NCI-H1105 (cell line): ENCODE results near the gene LGMN.
"Not testable (repeated sequence)": the region's sequence is repeated elsewhere in the genome, so short reads cannot be mapped to it uniquely, and the experiment has no call there.

Source experiments
- DNase-seq: peaks from one replicate; lab custom pipeline; 2025; lab: John Stamatoyannopoulos, UW

The LGMN gene

GRCh38 chr14:92748259-92749016 lies at the start of gene LGMN:
Gene LGMN (minus strand): TSS chr14:92748627. CDS start chr14:92732786, 15,841 bp downstream.
- peak; percentile 97 for DNase-seq

- no peak for DNase-seq
Measured at GRCh38 chr14:92794961-92795360, 46.5 kb upstream of the LGMN start.

- DNase-seq, result no peak
Measured at GRCh38 chr14:92794547-92794941, 46.1 kb upstream of the LGMN start.

- DNase-seq, result peak; percentile 100
Measured at GRCh38 chr14:92793709-92794546, 45.5 kb upstream of the LGMN start, which contains the start of gene GOLGA5. Gene GOLGA5 (plus strand): TSS chr14:92794305. CDS start chr14:92797438, 3,133 bp downstream.

DNA sequence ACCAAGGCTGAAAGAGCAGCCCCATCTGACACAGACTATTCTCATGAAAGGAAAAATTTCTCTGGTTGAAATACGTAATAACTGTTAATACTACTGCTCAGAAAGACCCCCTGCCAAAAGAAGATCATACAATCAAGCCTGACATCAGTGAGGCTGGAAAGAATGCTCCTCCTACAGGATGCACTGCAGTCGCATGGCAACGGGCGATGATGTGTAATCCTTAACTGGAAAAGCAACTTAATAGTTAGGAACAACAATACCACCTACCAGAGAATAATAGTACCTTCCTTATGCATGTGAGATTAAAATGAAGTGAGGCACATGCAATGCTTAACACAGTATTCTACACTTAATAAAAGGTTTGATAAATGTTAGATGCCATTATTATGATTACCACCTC lies 44.5 kb upstream of the LGMN start:
- no peak for DNase-seq

DNA sequence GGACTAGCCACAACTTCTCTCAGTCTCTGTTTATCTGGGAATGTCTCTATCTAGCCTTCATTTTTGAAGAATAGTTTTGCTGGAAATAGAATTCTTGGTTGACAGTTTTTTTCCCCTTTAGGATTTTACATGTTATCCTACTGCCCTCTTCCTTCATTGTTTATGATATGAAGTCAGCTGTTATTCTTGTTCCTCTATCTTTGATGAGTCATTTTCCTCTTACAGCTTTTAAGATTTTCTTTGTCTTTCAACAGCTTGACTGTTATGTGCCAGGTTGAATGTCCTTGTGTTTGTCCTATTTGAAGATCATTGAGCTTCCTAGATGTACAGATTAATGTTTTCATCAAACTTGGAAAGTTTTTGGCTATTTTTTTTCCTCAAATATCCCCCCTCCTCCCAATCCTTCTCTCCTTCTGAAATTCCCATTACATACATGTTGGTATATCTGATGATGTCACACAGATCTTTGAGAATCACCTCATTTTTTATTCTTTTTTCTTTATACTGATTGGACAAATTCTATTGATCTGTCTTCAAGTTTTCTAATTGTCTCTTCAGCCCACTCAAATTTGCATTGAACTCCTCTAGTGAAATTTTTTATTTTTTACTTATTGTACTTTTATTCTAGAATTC lies 41.1 kb upstream of the LGMN start:
- DNase-seq, result no peak

GRCh38 chr14:92787554-92787953 lies 39.1 kb upstream of the LGMN start:
- DNase-seq, result no peak

DNA sequence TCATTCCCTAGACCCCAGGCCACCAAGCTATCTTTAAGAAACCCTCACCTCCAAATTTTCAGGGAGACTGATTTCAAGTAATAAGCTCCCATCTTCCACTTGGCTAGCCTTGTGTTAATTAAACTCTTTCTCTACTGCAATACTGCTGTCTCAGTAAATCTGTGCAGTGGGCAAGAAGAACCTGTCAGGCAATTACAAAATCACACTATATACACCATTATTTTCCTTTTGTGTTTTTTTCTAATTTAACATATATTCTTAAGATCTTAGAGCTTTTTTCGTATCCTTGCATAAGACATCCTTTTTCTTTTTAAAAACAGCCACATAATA lies 38.0 kb upstream of the LGMN start:
- DNase-seq, result no peak

- no peak for DNase-seq
Measured at GRCh38 chr14:92785667-92786426, 37.4 kb upstream of the LGMN start.

DNA sequence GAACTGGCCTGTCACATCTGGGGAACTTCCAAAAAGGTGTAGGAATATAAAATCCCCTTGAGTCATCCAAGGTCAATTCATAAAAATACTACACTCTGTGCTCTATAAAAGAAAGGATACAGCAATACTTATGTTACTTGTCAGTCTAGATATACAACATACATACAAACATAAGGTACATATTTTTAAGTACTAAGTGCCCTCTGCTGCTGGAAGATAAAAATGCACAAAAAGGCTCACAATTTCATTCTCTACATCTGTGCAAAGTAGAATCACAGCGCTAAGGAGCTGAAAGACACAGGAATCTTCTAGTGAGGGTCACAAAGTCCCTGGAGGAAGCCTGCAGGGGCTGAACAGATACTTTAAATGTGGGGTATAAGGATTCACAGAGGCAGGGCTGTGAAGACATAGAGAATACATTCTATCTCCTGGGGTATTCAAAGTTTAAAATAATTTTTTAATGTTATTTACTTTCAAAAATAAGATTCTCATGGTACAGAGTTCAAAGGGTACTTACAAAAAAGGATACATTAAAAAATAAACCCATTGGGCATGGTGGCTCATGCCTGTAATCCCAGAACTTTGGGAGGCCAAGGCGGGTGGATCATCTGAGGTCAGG lies 35.5 kb upstream of the LGMN start:
- DNase-seq, result peak; percentile 40

DNA sequence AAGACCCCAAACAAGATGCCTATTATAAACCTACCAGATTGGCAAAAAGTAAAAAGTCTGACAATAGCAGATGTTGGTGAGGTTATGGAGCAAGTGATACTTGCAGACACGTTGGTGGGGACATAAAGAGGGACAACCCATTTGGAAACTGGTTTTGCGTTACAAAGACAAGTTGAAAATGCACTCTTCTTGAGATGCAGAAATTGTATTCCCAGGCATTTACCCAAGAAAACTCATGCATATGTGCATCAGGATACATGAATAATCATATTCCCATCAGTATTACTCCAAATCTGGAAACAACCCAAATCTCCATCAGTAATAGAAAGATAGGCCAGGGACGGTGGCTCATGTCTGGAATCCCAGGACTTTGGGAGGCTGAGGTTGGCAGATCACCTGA lies 32.9 kb upstream of the LGMN start:
- no peak for DNase-seq

DNA sequence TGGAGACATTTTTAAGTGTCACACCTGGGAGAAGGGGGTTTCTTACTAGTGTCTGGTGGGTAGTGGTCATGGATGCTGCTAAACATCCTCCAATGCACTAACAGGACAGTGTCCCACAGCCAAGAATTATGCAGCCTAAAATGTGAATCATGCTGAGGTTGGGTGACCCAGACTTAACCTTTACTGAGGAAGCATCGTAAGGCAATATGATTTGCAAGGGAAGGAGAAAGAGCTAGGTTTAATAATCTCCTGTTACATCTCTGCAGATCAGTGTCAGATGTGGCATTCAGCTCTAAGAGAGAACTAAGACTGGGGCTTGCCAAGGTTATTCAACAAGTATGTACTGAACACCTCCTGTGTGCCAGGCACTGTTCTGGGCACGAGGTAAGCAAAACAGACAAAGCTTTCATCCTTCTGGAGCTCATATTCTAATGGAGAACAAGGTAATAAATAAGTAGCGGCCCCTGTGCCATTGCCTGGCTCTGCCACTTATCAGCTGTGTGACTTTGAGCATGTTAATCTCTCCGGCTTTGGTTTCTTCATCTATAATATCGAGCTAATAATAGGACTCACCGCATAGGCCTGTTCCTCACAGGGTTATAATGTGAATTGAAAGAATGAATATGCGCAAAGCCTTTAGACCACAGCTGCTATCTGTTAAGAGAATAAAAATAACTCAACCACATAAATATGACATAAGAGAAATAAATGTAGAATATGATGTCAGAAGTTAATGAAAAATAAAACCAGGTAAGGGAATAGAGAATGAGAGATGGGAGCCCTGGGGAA lies 32.2 kb upstream of the LGMN start:
- DNase-seq, result no peak

DNA sequence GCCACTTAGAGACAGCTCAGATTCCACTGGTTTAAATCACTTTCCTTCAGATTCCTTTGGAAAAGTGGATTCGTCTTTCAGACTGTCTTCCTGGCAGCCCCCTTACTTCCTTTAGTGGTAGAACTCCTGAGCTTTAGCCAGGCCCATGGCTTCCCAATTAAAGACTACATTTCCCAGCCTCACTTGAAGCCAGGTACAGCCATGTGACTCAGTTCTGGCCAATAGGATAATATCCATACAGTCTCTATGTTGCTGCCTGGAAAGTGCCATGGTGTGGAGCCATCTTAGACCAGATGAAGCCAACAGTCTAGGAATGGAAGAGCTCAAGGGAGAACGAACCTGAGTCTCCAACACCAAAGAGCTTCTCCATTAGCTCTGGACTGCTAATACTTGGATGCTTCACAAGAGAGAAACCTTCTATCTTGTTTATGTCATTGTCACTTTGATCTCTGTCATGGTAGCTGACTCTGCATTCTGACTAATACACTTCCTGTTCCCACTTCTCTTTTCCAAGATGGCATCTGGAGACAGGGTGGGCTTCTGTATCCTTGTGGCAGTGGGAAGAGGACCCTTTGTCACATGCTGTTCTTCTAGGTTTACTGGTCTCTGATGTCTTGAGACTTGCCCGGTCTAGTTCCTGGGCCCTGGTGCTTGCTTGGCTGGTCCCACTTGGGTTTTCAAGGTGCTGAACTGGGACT lies 30.6 kb upstream of the LGMN start:
- DNase-seq, result not testable (repeated sequence)

DNA sequence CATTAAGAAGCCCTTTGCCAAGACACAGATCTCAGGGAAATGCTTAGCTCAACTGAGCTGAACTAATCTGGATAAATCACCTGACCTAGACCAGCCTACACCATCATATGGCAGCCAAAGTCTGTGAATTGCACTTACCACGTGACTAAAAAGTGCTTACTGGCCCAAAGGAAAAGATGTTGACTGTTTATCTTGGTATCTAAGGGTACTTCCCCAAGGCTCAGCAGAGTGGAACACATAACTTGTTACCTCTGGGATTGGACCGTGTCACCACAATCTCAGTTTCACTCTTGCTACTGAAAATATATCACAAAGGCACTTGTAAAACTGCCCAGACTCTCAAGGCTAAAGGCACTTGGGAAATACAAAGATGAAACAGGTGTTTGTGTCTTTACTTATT lies 26.9 kb upstream of the LGMN start:
- DNase-seq, result not testable (repeated sequence)

- DNase-seq, result no peak
Measured at GRCh38 chr14:92774572-92774971, 26.1 kb upstream of the LGMN start.

- no peak for DNase-seq
Measured at GRCh38 chr14:92770484-92770883, 22.1 kb upstream of the LGMN start.

- DNase-seq, result no peak
Measured at GRCh38 chr14:92768795-92769194, 20.4 kb upstream of the LGMN start.

- not testable (repeated sequence) for DNase-seq
Measured at GRCh38 chr14:92768236-92768635, 19.8 kb upstream of the LGMN start.

DNA sequence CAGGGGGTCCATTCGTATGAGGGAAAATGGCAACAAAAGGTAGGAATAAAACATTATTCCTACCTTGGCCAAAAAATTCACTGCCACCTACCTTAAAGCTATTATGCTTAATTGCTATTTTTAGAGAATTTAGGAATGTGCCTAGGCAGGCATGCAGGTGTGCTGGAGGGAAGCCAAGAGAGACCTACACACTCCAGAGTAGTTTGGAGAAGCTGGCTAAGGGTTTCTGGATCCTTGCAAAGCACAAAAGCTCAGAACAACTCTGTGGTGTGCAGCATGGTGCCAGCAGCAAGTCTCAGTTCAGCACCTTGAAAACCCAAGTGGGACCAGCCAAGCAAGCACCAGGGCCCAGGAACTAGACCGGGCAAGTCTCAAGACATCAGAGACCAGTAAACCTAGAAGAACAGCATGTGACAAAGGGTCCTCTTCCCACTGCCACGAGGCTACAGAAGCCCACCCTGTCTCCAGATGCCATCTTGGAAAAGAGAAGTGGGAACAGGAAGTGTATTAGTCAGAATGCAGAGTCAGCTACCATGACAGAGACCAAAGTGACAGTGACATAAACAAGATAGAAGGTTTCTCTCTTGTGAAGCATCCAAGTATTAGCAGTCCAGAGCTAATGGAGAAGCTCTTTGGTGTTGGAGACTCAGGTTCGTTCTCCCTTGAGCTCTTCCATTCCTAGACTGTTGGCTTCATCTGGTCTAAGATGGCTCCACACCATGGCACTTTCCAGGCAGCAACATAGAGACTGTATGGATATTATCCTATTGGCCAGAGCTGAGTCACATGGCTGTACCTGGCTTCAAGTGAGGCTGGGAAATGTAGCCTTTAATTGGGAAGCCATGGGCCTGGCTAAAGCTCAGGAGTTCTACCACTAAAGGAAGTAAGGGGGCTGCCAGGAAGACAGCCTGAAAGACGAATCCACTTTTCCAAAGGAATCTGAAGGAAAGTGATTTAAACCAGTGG lies 15.5 kb upstream of the LGMN start:
- DNase-seq, result peak; percentile 78
